GM21360 (cell line): ENCODE results near the gene PRKCZ.

Experiments
- ATAC-seq: cut with Tn5 transposase; IDR thresholded peaks from one replicate; pipeline ENCODE4 v1.9.1; 2021; ENCODE audit warnings: mild to moderate bottlenecking, moderate library complexity; ENCODE audit not compliant: unreplicated experiment

The PRKCZ gene

GRCh38 chr1:2024451-2024850 is 25.8 kb upstream of the PRKCZ start:
- ATAC-seq = no peak

- no peak for ATAC-seq
Observed at GRCh38 chr1:2024887-2025286, 25.3 kb upstream of the PRKCZ start.

GRCh38 chr1:2025491-2025981 is 24.7 kb upstream of the PRKCZ start:
- no peak for ATAC-seq

GRCh38 chr1:2027961-2028583 is 22.1 kb upstream of the PRKCZ start:
- no peak for ATAC-seq

GRCh38 chr1:2028870-2029560 is 21.2 kb upstream of the PRKCZ start:
- no peak for ATAC-seq

- no peak for ATAC-seq
Observed at GRCh38 chr1:2029561-2029960, 20.6 kb upstream of the PRKCZ start.

GRCh38 chr1:2030076-2030871 is 19.9 kb upstream of the PRKCZ start:
- no peak for ATAC-seq

GRCh38 chr1:2031546-2032540 is 18.4 kb upstream of the PRKCZ start:
- no peak for ATAC-seq

GRCh38 chr1:2032737-2033136 is 17.5 kb upstream of the PRKCZ start:
- no peak for ATAC-seq

- ATAC-seq = no peak
Observed at GRCh38 chr1:2033165-2033564, 17.0 kb upstream of the PRKCZ start.

GRCh38 chr1:2036287-2036686 is 13.9 kb upstream of the PRKCZ start:
- no peak for ATAC-seq

- ATAC-seq = no peak
Observed at GRCh38 chr1:2037314-2037979, 12.8 kb upstream of the PRKCZ start.

- no peak for ATAC-seq
Observed at GRCh38 chr1:2038229-2038628, 12.0 kb upstream of the PRKCZ start.

GRCh38 chr1:2039251-2039650 is 11.0 kb upstream of the PRKCZ start:
- no peak for ATAC-seq

GRCh38 chr1:2041305-2041704 is 8.9 kb upstream of the PRKCZ start:
- no peak for ATAC-seq

- no peak for ATAC-seq
Observed at GRCh38 chr1:2041887-2042286, 8.3 kb upstream of the PRKCZ start.

GRCh38 chr1:2042830-2043773 is 7.1 kb upstream of the PRKCZ start:
- no peak for ATAC-seq

GRCh38 chr1:2043886-2044285 is 6.3 kb upstream of the PRKCZ start:
- ATAC-seq = no peak
